ENCODE results near the gene ADCK2.
"Not testable (repeated sequence)": the region's sequence is repeated elsewhere in the genome, so short reads cannot be mapped to it uniquely, and the experiment has no call there.

The ADCK2 gene

DNA sequence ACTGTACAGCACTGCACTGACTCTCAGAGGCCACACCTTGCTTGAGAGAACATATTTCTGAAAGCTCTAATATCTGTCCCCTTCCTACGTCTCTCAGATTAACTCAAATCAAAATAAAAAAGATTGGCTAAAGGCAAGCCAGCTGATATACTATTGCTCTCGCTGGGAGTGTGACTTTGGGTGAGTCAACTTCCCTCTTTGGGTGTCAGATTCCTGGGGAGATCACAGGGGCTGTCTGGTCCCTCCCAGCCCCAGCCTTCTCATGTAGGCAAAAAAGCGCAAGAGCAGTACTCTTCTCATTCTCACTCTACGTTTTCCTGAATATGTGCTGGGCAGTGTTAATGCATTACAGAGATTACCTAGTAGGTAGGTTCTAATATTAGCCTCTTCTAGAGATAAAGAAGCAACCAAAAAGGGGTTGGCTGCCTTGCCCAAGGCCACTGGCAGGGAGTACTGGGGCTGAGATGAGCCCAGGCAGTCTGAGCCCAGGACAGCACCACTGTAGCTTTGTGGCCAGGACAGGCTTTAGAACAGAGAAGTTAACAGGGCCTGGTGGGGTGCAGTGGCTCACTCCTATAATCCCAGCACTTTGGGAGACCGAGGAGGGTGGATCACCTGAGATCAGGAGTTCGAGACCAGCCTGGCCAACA, 23.1 kb upstream of the ADCK2 start:
- no peak for DNase-seq

DNA sequence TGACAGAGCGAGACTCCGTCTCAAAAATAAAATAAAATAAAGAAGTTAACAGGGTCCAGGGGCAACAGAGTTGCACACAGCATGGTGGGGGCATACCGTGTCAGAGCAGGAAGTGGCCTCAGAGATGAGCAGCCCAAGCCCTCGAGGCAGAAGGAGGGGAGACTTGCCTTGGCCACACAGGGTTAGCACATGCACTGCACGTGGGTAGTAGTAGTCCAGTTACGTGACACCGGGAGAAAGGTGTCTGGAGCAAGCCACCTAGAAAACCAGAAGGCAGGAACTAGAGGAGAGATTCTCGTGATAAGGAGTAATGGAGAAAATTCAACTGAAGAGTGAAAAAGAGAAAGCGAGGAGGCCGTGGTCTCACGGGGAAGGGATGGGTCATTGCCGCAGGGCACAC, 22.4 kb upstream of the ADCK2 start:
- DNase-seq, result no peak

DNA sequence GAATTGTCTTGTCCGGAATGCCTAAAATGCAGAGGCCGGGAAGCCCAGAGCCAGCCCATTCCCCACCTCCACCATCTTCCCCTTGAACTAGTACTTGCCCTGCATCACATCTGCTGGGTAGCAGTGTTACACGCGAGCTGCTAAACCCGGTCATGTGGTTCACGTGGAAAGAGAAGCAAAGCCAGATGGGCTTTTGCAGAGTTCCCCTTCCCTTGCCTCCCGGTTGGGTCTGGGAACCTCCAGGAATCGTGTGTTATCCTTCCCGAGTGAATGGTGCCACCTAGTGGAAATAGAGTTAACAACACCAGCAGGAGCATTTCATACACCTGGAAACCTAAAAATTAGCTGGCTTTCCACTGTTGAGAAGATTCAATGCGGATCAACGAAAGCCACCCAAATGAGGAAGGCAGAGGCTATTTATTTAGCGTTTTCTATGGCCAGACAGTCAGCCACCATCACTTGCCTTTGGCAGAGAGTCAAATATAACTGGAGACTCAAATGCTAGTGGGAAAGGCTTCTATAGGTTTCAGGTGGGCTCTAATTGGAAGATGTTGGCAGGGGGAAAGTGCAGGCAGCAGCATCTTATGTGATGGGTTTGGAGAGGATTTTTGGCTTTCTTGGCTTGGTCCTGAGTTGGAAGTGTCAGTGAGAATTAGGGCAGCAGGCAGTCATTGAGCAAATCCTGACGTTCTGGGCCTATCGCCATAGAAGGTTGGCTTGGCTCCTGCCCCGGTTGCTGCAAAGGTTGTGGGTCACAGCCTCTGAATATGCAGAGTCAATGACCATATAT, 19.2 kb upstream of the ADCK2 start:
- DNase-seq, result peak; percentile 58

DNA sequence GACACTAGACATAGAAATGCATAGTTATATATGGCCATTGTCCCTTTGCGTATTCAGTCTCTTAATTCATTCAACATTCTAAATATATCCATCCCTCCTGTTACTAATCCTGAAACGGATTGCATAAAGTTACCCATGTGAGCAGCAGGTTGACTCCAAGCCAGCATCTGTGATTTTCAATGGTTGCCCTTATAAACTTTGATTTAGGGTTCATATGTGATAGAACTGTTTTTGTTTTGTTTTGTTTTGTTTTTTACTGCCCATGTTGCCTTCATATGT, 18.7 kb upstream of the ADCK2 start:
- DNase-seq, result no peak

DNA sequence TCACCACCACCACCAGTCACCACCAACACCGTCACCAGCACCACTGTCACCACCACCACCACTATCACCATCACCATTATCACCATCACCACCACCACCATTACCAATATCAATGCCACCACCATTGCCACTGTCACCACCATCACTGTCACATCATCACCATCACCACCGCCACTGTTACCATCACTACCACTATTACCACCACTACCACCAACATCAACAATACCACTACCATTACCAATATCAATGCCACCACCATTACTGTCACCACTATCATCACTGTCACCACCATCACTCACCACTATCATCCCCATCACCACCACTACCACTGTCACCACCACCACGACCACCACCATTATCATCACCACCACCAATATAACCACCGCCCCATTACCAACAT, 18.1 kb upstream of the ADCK2 start:
- DNase-seq, result no peak

DNA sequence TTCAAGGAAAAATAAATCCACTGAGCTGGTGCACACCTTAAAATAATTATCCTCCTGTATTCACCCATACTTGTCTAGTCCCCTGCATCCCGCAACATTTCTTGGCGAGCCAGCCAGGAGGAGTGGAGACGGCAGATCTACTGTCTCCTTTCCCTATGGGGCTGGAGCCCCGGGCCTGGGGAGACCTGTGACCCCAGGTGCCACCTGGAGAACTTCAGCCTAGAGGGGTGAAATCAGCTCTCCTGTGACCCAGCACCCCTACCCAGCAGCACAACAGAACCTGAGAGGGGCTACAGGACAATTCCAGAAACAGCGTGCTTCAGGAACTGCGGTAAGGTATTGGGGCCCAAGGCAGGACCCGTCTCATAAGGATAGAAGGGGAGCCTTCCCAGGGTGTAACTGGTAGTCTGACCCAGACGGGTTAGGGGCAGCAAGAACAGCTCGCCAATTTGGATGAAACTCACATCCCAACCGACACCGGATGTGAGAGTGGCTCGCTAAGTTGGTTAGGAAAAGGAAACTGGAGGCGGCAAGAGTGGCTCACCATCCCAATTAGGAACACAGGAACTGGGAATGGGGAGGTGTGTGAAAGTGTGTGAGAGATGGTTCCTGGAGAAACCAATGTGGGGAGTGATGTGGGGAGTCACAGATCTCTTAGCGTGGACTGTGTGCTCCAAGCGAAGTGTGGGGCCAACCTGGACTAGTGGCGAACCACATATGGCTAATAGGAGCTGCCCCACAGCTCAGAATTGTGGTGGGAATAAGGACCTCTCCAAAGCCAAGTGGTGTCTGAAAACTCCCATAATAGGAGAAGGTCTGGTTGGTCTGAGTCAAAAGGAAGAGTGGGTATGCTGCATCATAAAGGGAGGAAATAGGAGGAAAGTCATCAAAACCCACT, 17.0 kb upstream of the ADCK2 start:
- no peak for DNase-seq

DNA sequence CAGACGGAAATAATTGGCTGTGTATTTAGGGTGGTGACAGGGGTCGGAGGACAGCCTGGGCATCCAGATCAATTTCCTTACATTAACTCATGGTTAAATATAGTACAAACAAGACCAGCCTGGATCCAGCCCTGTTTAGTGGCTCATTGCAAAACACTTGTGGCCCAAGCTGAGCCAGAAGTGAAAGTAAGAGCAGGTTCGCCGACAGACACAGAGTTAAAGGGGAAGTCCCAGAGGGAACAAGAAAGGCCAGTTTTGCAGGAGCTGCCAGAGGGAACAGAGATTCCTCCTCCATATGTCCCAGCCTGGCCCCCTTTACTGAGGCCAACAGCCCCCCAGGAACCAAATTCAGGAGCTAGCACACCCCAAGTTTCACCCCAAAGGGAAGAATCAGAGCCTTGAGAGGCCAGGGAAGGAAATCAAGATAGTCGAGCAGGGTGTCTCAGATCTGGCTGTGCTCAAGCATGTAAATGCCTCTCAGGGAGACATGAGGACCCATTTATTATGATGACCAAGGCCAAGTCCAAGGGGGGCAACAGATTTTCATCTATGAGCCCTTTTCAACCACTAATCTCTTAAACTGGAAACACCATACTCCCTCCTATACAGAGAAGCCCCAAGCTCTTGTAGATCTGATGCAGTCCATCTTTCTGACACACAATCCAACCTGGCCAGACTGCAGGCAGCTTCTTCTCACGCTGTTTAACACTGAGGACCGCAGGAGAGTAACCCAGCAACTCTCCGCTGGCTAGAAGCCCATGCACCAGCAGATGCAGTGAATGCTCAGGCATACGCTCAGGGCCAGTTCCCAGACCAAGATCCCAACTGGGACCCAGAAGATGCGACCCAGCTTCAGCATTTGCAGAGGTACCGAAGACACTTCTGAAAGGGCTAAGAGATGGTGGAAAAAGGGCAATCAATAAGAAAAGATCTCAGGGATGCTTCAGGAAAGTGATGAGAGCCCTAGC, 15.9 kb upstream of the ADCK2 start:
- DNase-seq, result peak; percentile 32

DNA sequence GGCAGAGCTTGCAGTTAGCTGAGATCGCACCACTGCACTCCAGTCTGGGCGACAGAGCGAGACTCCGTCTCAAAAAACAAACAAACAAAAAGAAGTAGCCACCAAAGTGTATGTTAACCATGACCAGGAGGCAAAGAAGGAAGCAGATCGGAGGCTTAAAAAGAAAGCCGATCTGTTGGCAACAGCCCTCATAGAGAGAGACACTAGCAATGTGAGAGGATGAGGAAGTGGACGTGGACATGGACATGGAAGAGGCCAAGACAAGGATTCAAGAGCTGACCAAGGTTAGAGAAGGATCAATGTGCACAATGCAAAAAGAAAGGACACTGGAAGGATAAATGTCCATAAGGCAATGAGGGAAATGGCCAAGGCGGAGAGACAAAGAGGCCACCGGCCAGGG, 14.9 kb upstream of the ADCK2 start:
- no peak for DNase-seq

DNA sequence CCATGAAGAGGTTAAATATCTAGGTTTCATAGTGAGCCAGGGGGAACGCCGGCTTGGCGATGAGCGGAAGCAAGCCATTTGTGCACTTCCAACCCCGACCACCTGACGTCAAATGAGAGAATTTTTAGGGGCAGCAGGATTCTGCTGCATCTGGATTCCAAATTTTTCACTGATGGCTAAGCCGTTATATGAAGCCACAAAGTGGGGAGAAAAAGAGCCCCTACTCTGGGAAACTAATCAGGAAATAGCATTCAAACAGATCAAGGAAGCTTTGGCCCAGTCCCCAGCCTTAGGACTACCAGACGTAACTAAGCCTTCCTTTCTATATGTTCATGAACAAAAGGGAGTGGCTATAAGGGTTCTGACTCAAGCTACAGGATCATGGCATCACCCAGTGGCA, 12.9 kb upstream of the ADCK2 start:
- DNase-seq, result no peak

DNA sequence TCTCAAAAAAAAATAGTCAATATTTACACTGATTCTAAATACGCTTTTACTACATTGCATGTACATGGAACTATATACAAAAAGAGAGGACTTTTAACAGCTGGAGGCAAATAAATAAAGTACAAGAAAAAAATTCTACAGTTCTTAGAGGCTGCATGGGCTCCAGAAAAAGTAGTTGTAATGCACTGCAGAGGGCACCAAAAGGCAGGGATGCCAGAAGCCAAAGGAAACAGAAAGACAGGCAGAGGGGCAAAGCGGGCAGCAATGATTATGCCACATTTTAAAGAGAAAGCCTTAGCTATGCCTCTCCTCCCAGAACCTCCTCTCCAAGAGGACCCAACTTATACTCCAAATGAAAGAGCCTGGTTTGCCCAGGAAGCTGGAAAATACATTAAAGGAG, 11.6 kb upstream of the ADCK2 start:
- no peak for DNase-seq

DNA sequence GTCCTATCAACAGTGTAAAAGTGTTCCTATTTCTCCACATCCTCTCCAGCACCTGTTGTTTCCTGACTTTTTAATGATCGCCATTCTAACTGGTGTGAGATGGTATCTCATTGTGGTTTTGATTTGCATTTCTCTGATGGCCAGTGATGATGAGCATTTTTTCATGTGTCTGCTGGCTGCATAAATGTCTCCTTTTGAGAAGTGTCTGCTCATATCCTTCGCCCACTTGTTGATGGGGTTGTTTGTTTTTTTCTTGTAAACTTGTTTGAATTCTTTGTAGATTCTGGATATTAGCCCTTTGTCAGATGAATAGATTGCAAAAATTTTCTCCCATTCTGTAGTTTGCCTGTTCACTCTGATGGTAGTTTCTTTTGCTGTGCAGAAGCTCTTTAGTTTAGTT, 9.8 kb upstream of the ADCK2 start:
- DNase-seq, result not testable (repeated sequence)

DNA sequence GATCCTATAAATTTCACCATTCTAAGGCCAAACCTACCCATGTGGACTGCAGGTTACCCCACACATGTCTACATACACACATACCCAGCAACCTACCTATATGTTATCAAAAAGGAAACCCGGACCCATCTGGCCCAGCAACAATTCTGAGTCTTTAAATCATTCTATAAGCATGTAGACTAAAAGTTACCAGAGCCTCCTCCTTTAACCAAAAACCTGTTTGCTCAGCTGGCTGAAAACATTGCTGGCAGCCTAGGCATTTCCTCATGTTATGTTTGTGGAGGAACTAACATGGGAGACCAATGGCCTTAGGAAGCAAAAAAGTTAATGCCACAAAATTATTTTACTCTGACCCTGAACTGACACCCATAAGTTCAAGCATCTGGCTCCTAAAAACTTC, 5.3 kb upstream of the ADCK2 start:
- no peak for DNase-seq

DNA sequence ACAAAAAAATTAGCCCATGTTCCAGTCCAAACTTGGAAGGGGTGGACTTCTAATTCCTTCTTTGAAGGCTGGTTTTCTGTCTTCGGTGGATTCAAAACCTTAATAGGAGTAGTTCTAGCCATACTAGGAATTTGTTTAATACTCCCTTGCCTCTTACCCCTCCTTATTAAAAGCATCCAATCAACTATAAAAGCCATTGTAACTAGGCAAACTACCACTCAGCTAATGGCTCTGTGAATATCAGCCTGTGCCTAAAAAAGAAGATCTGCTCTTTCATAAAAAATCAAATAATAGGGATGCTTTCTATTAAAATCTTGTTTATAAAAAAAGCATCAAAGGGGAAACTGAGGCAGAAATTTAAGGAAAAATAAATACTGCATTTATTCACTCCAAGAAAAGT, 4.1 kb upstream of the ADCK2 start:
- DNase-seq, result no peak

DNA sequence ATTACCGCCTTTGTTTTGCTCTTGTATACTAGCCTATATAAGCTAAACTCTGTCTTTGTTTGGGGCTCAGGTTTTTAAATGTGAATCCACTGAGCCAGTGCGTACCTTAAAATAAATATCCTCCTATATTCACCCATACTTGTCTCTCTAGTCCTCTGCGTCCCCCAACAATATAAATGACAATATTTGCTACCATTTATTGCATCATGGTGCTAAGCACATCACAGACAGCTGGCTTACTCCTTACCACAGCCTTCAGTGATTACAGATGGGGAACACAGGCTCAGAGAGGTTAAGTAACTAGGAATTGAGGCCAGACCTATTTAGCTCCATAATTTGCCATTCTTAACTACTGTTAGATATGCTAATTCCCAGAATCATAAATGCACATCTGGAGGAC, 3.4 kb upstream of the ADCK2 start:
- DNase-seq, result no peak

DNA sequence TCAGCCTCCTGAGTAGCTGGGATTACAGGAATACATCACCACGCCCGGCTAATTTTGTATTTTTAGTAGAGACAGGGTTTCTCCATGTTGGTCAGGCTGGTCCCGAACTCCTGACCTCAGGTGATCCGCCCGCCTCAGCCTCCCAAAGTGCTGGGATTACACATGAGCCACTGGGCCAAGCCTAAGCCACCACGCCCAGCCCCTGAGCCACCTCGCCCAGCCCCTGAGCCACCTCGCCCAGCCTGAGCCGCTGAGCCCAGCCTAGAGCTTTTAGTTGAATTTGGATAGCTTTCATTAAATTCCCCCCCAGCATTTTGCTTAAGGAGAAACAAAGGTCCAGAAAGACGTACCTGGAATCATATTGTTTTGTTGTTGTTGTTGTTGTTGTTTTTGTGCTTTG, 2.9 kb upstream of the ADCK2 start:
- DNase-seq, result not testable (repeated sequence)

DNA sequence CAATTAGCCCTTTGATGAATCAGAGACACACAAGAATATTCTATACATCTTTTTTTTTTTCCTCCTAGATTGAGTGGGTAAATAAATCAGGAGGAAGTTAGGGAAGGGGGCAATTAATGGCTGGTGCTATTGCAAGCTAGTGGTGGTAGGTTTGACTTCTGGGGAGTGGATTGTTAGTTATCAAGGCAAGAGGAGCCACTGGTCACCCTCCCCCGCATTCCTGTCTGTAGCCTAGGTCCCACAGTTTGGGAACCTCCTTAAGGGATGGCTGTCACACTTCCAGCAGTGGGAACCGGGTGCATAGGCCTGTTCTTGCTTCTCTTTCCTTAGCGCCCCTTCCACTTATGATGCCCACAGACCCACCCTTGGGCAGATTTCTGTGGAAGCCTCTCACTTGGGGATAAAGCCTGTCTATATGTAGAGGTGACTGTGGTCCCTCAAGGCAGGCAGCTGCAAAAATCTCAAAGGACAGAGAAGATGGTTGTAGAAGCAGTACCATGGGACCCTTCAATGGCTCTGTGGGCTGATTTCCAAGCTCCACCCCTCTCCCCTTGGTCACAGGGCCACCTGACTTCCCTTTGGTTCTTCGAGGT, 2.3 kb upstream of the ADCK2 start:
- no peak for DNase-seq

DNA sequence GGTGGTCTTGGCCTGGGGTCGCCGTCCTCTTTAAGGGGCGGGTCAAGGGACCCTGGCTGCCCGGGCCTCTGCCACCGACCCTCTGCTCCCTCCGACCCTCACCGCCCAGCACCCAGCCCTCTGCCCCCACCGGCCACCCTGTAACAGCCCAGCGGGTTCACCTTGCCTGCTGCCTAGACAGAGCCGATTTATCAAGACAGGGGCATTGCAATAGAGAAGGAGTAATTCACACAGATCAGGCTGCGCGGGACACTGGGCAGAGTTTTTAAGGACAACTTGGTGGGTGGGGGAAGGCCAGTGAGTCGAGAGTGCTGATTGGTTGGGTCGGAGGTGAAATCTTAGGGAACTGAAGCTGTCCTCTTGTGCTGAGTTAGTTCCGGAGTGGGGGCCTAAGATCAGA, 779 bp upstream of the ADCK2 start:
- DNase-seq, result no peak

DNA sequence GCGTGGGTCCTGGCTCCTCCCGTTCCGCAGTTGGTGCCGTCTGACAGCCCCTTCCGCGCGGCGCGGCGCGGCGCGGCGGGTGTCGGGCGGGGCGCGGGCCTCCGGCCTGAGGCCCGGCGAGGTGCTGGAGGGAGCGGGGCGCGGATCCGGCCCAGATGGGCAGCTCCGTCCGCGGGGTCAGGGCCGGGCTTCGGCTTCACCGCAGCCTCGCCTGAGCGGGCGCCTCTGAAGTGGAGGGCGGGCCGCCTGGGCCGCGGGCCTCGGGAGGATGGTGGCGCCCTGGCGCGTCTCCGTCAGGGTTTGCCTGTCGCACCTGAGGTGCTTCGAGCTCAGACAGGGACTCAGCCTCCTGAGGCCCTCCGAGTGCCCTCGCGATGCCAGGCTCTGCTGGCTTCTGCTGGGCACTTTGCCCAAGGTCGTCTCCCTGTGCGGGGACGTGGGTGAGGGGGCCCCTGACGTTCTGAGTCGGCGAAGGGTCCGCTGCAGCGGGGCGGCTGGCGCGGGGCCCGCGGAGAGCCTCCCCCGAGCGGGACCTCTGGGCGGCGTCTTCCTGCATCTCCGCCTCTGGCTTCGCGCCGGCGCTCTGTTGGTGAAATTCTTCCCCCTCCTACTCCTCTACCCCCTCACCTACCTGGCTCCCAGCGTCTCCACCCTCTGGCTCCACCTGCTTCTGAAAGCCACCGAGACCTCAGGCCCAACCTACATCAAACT, 473 bp downstream of the ADCK2 start:
- peak; percentile 58 for DNase-seq

DNA sequence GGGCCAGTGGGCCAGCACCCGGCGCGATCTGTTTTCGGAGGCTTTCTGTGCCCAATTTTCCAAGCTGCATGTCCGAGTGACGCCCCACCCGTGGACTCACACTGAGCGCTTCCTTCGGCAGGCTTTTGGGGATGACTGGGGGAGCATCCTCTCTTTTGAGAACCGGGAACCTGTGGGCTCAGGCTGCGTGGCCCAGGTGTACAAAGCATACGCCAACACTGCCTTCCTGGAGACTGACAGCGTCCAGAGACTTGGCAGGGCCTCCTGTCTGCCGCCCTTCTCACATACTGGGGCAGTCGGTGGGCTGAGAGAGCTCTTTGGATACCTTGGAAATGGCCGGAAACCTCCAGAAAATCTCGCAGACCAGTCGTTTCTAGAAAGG, 1.0 kb downstream of the ADCK2 start:
- DNase-seq, result no peak

DNA sequence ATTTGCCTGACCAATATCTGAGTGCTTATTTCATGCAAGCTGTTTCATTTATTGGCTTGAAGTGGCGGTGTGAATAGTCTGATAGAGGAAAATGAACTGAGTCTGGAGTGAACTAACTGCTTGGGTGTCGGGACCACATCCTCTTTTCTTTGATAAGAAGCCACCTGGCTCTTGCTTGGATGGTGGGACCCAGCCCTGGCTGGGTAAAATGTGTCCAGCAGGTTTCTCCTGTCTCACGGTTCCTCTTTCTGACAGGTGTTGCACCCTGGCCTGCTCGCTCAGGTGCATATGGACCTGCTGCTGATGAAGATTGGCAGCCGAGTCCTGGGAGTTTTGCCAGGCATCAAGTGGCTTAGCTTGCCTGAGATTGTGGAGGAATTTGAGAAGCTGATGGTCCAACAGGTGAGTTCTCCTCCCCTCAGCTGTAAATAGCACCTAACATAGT, 1.6 kb downstream of the ADCK2 start:
- no peak for DNase-seq

DNA sequence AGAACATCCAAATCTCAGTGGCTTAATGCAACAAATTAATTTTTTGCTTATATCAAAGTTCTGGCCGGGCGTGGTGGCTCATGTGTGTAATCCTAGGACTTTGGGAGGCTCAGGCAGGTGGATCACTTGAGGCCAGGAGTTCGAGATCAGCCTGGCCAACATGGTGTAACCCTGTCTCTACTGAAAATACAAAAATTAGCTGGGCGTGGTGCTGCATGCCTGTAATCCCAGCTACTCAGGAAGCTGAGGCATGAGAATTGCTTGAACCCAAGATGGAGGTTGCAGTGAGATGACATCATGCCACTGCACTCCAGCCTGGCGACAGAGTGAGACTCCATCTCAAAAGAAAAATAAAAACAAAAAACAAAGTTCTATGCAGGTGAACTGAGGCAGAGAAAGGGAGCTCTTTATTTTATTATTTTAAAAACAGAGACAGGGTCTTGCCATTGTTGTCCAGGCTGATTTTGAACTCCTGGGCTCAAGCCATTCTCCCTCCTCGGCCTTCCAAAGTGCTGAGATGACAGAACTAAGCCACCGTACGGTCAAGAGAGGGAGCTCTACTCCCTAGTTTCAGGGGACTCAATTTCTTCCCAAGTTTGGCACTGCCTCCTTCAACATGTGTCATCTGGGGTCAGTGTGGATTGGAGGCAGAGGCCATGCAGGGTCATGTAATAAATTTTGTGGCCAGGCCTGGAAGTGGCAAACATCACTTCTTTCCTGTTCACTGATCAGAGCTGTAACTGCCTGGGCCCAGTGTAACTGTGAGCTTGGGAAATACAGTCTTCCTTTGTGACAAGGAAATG, 2.4 kb downstream of the ADCK2 start:
- no peak for DNase-seq

All from CD4-positive, alpha-beta T cell treated with Interleukin-12 subunit alpha and Interleukin-12 subunit beta, for 1 hour (primary cell).